SW480 (cell line): ENCODE results near the gene ABHD12B.
A peak's percentile ranks its signal among the peaks of the same experiment; 100 is the strongest.
"Not testable (repeated sequence)": the region's sequence is repeated elsewhere in the genome, so short reads cannot be mapped to it uniquely, and the experiment has no call there.

ENCODE experiments used
- DNase-seq: peaks from one replicate; pipeline ENCODE4 v3.0.0-alpha.2; 2016; ENCODE audit warnings: low spot score

The ABHD12B gene

GRCh38 chr14:50936882-50937281 is 65.0 kb downstream of the ABHD12B start:
- DNase-seq: no peak

- DNase-seq: no peak
Observed at GRCh38 chr14:50937325-50937724, 65.5 kb downstream of the ABHD12B start.

- DNase-seq: no peak
Observed at GRCh38 chr14:50937800-50938199, 65.9 kb downstream of the ABHD12B start.

- DNase-seq: no peak
Observed at GRCh38 chr14:50941151-50941550, 69.3 kb downstream of the ABHD12B start.

- not testable (repeated sequence) for DNase-seq
Observed at GRCh38 chr14:50941638-50942037, 69.8 kb downstream of the ABHD12B start.

- peak; percentile 50 for DNase-seq
Observed at GRCh38 chr14:50943261-50943942, 71.5 kb downstream of the ABHD12B start.

GRCh38 chr14:50943943-50944646 is 72.2 kb downstream of the ABHD12B start, which contains the start of gene PYGL:
TSS of gene PYGL (minus strand) at chr14:50944483. CDS start at chr14:50944403, 80 bp downstream.
- peak; percentile 68 for DNase-seq

- DNase-seq: peak; percentile 86
Observed at GRCh38 chr14:50944647-50945413, 73.0 kb downstream of the ABHD12B start.

- no peak for DNase-seq
Observed at GRCh38 chr14:50946234-50946935, 74.5 kb downstream of the ABHD12B start.

- peak; percentile 5 for DNase-seq
Observed at GRCh38 chr14:50947446-50947845, 75.6 kb downstream of the ABHD12B start.

GRCh38 chr14:50948205-50948604 is 76.4 kb downstream of the ABHD12B start:
- no peak for DNase-seq

GRCh38 chr14:50951032-50951431 is 79.2 kb downstream of the ABHD12B start:
- no peak for DNase-seq

- no peak for DNase-seq
Observed at GRCh38 chr14:50953502-50953901, 81.6 kb downstream of the ABHD12B start.
